ENCODE results near the gene CDC25B. TPM values are rescaled to one million over a fixed set of nuclear protein-coding genes. Genes with fewer than 3 reads are reported as not detected.

The CDC25B gene
- total and polyA plus RNA-seq, 2 of the 13 experiments (the other 11 are each of a cell fraction or from before 2014, with no cell fraction given): 14.5 to 19.4 TPM

- TF ChIP-seq MXI1 (IDR thresholded peaks at IDR 0.05; ENCODE audit: borderline replicate concordance, low read depth, low read length) (peak; percentile 95; the same call in 2 of the 3 replicates), ZNF230 (CRISPR knock-in tag; IDR thresholded peaks at IDR 0.05) (peak; percentile 90; the same call in 1 of the 2 replicates), ZNF777 (CRISPR knock-in tag; IDR thresholded peaks at IDR 0.05) (peak; percentile 80), ATF7 (IDR thresholded peaks at IDR 0.05) (no peak), ATF7 (CRISPR knock-in tag; IDR thresholded peaks at IDR 0.05) (peak; percentile 34; the same call in 1 of the 2 replicates), ZFP82 (CRISPR knock-in tag; IDR thresholded peaks at IDR 0.05; ENCODE audit: borderline replicate concordance) (0 out of 2 replicates have a peak, but pooled peaks have one; percentile 22), ZNF484 (CRISPR knock-in tag; IDR thresholded peaks at IDR 0.05; ENCODE audit: borderline replicate concordance, low read depth) (peak; percentile 69; the same call in 1 of the 2 replicates), BRCA1 (CRISPR knock-in tag; IDR thresholded peaks at IDR 0.05) (0 out of 2 replicates have a peak, but pooled peaks have one; percentile 12), KMT2A (CRISPR knock-in tag; IDR thresholded peaks at IDR 0.05) (peak; percentile 23; the same call in 1 of the 2 replicates), IRF2 (CRISPR knock-in tag; IDR thresholded peaks at IDR 0.05) (peak; percentile 14; the same call in 1 of the 2 replicates), RBFOX2 (IDR thresholded peaks at IDR 0.05; ENCODE audit: low read depth, low read length) (peak; percentile 68), POLR2AphosphoS2 (IDR thresholded peaks at IDR 0.05; ENCODE audit: low read depth, low read length) (no peak), SAP130 (CRISPR knock-in tag; IDR thresholded peaks at IDR 0.05; ENCODE audit: low read depth) (peak; percentile 63), ZNF12 (CRISPR knock-in tag; IDR thresholded peaks at IDR 0.05) (no peak), BRD4 (CRISPR knock-in tag; IDR thresholded peaks at IDR 0.05) (peak; percentile 28; the same call in 1 of the 2 replicates), CENPT (CRISPR knock-in tag; IDR thresholded peaks at IDR 0.05; ENCODE audit: low read depth) (no peak), ZFY (CRISPR knock-in tag; IDR thresholded peaks at IDR 0.05) (peak; percentile 10; the same call in 1 of the 2 replicates), ADNP (CRISPR knock-in tag; IDR thresholded peaks at IDR 0.05) (peak; percentile 11; the same call in 1 of the 2 replicates), ZNF616 (CRISPR knock-in tag; IDR thresholded peaks at IDR 0.05; ENCODE audit: low read depth) (peak; percentile 50; the same call in 1 of the 2 replicates), NFYB (CRISPR knock-in tag; IDR thresholded peaks at IDR 0.05) (peak; percentile 12; the same call in 1 of the 2 replicates), HDAC1 (CRISPR knock-in tag; IDR thresholded peaks at IDR 0.05) (peak; percentile 66), MZF1 (CRISPR knock-in tag; IDR thresholded peaks at IDR 0.05; ENCODE audit: borderline replicate concordance) (peak; percentile 94; the same call in 1 of the 2 replicates), MIXL1 (CRISPR knock-in tag; IDR thresholded peaks at IDR 0.05) (peak; percentile 24; the same call in 1 of the 2 replicates), NR3C1 (CRISPR knock-in tag; IDR thresholded peaks at IDR 0.05) (no peak), SKI (IDR thresholded peaks at IDR 0.05; ENCODE audit: partially characterized antibody) (peak; percentile 27), HIVEP1 (CRISPR knock-in tag; IDR thresholded peaks at IDR 0.05) (no peak)
- TF ChIP-seq, protein P1, sequence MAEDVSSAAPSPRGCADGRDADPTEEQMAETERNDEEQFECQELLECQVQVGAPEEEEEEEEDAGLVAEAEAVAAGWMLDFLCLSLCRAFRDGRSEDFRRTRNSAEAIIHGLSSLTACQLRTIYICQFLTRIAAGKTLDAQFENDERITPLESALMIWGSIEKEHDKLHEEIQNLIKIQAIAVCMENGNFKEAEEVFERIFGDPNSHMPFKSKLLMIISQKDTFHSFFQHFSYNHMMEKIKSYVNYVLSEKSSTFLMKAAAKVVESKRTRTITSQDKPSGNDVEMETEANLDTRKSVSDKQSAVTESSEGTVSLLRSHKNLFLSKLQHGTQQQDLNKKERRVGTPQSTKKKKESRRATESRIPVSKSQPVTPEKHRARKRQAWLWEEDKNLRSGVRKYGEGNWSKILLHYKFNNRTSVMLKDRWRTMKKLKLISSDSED (CRISPR knock-in tag; IDR thresholded peaks at IDR 0.05): 0 out of 2 replicates have a peak, but pooled peaks have one; percentile 72
- TF ChIP-seq, protein P2, sequence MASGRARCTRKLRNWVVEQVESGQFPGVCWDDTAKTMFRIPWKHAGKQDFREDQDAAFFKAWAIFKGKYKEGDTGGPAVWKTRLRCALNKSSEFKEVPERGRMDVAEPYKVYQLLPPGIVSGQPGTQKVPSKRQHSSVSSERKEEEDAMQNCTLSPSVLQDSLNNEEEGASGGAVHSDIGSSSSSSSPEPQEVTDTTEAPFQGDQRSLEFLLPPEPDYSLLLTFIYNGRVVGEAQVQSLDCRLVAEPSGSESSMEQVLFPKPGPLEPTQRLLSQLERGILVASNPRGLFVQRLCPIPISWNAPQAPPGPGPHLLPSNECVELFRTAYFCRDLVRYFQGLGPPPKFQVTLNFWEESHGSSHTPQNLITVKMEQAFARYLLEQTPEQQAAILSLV (CRISPR knock-in tag; IDR thresholded peaks at IDR 0.05; ENCODE audit: borderline replicate concordance): peak; percentile 51; the same call in 1 of the 2 replicates
Observed at GRCh38 chr20:3768342-3769130, 27.6 kb upstream of the CDC25B start (continued).

Measured in HepG2 (cell line).